ENCODE measurements around the gene RASSF4.
"Not testable (repeated sequence)": the region's sequence is repeated elsewhere in the genome, so short reads cannot be mapped to it uniquely, and the experiment has no call there.

The RASSF4 gene

GRCh38 chr10:44992070-44992731 lies 32.6 kb downstream of the RASSF4 start:
- DNase-seq, result no peak

GRCh38 chr10:44992732-44993225 lies 33.2 kb downstream of the RASSF4 start:
- DNase-seq, result no peak

GRCh38 chr10:44993226-44993921 lies 33.8 kb downstream of the RASSF4 start:
- DNase-seq, result no peak

- DNase-seq, result no peak
Measured at GRCh38 chr10:44993922-44994751, 34.5 kb downstream of the RASSF4 start.

GRCh38 chr10:44994752-44995530 lies 35.3 kb downstream of the RASSF4 start:
- peak; percentile 46 for DNase-seq

- peak; percentile 76 for DNase-seq
Measured at GRCh38 chr10:44995581-44995913, 35.9 kb downstream of the RASSF4 start.

- peak; percentile 83 for DNase-seq
Measured at GRCh38 chr10:44995914-44996669, 36.5 kb downstream of the RASSF4 start.

- no peak for DNase-seq
Measured at GRCh38 chr10:44997105-44997748, 37.6 kb downstream of the RASSF4 start.

- DNase-seq, result no peak
Measured at GRCh38 chr10:44998146-44998631, 38.6 kb downstream of the RASSF4 start.

- DNase-seq, result no peak
Measured at GRCh38 chr10:45000138-45000751, 40.6 kb downstream of the RASSF4 start.

GRCh38 chr10:45000752-45001380 lies 41.3 kb downstream of the RASSF4 start, which contains the start of gene ZNF22:
Gene ZNF22, plus strand, starts transcription at chr10:45000923. Its CDS starts 2,446 bp downstream, at chr10:45003369.
- peak; percentile 65 for DNase-seq

GRCh38 chr10:45001381-45002148 lies 42.0 kb downstream of the RASSF4 start:
- peak; percentile 80 for DNase-seq

GRCh38 chr10:45003432-45004000 lies 43.9 kb downstream of the RASSF4 start:
- DNase-seq, result no peak

GRCh38 chr10:45004661-45005060 lies 45.1 kb downstream of the RASSF4 start:
- DNase-seq, result no peak

- no peak for DNase-seq
Measured at GRCh38 chr10:45005284-45005683, 45.7 kb downstream of the RASSF4 start.

GRCh38 chr10:45006276-45007030 lies 46.9 kb downstream of the RASSF4 start:
- DNase-seq, result no peak

GRCh38 chr10:45008524-45009161 lies 49.0 kb downstream of the RASSF4 start:
- DNase-seq, result peak; percentile 74

GRCh38 chr10:45014557-45014956 lies 55.0 kb downstream of the RASSF4 start:
- DNase-seq, result not testable (repeated sequence)
